ENCODE results near the gene MAT2A.

- TF ChIP-seq CTCF (IDR thresholded peaks at IDR 0.05) (no peak), POLR2A (IDR thresholded peaks at IDR 0.05) (no peak)
These were observed 27.3 kb downstream of the MAT2A start for GRCh38 chr2:85566265-85566664.

Data from tibial nerve (tissue), 3 donors.